Stomach (tissue), 9 donors: ENCODE results near the gene ELP2. TPM values are rescaled to one million over a fixed set of nuclear protein-coding genes. Genes with fewer than 3 reads are reported as not detected.
"Not testable (repeated sequence)": the region's sequence is repeated elsewhere in the genome, so short reads cannot be mapped to it uniquely, and the experiment has no call there.

Experiments used
- DNase-seq, 2 donors: peaks; one replicate each; pipeline versions ENCODE4 v3.0.0 to v3.0.0-alpha.2; 2013 to 2019
- H3K27ac ChIP-seq, 5 donors: fragments of 200-600 bp in 4 of 5; sonication (generic) in 4 of 5; one replicate each; pipeline ENCODE4 v1.5.1; 2013 to 2019; ENCODE audit warnings: mild to moderate bottlenecking in 1 of 5, moderate library complexity in 1 of 5
- H3K27me3 ChIP-seq, 3 donors: fragments of 200-600 bp; sonication (generic); one replicate each; pipeline ENCODE4 v1.5.1; 2017 to 2019; ENCODE audit warnings: mixed run types in 1 of 3
- H3K36me3 ChIP-seq, 4 donors: fragments of 200-600 bp; sonication (generic); 1 replicate in 3 of 4; 2 replicates in 1 of 4; pipeline ENCODE4 v1.5.1; 2016 to 2019
- H3K4me1 ChIP-seq, 4 donors: fragments of 200-600 bp; sonication (generic); one replicate each; pipeline ENCODE4 v1.5.1; 2016 to 2019
- H3K4me3 ChIP-seq, 4 donors: fragments of 200-600 bp; sonication (generic) in 3 of 4; one replicate each; pipeline ENCODE4 v1.5.1; 2016 to 2019; ENCODE audit warnings: mild to moderate bottlenecking in 1 of 4
- H3K9me3 ChIP-seq, 4 donors: fragments of 200-600 bp; sonication (generic); one replicate each; pipeline ENCODE4 v1.5.1; 2016 to 2019
- CTCF ChIP-seq, 7 experiments: fragments of 450-650 bp in 4 of 7; fragments of 200-600 bp in 3 of 7; sonication (generic) in 3 of 7; IDR thresholded peaks; one replicate each; pipeline ENCODE4 v1.5.1; 2016 to 2019; ENCODE audit warnings: antibody characterized with exemption in 7 of 7, control low read depth in 2 of 7, mild to moderate bottlenecking in 1 of 7
- EP300 ChIP-seq: sonication (generic); formaldehyde crosslinking; IDR thresholded peaks from one replicate; pipeline ENCODE4 v1.6.1; 2017; ENCODE audit warnings: antibody characterized with exemption
- POLR2A ChIP-seq, 4 donors: fragments of 450-650 bp; IDR thresholded peaks; one replicate each; pipeline ENCODE4 v1.6.1; 2016; ENCODE audit warnings: antibody characterized with exemption in 4 of 4, control low read depth in 2 of 4, mild to moderate bottlenecking in 1 of 4, moderate library complexity in 1 of 4
- POLR2AphosphoS5 ChIP-seq, 3 donors: sonication (generic); formaldehyde crosslinking; IDR thresholded peaks; one replicate each; pipeline ENCODE4 v1.6.1; 2016; ENCODE audit warnings: antibody characterized with exemption in 3 of 3
- WGBS, 5 donors: extraction: QIAGEN DNeasy Blood & Tissue Kit in 3 of 5; methylation state at CpG; one replicate each; pipeline versions ENCODE4 v1.1.5 to v1.1.7; 2013 to 2018; 5-methylcytosine and 5-hydroxymethylcytosine counted together
- intact Hi-C: fragments of 100-400 bp; cut with DNase I; formaldehyde crosslinking; loops from one replicate; pipeline ENCODE4 v1.15.1; 2023; ENCODE audit warnings: low total_unique reads
- polyA plus RNA-seq, 3 donors: library from polyadenylated mRNA; stranded (reverse); fragments of 200-250 nt; gene quantifications; one replicate each; pipeline ENCODE4 v1.2.3, GENCODE V29; 2013
- total RNA-seq, 5 donors: library from RNA; depleted of rRNA; stranded (reverse); fragments of >200 nt; gene quantifications; one replicate each; pipeline versions ENCODE4 v1.1.0 to v1.2.3, GENCODE V29; 2014 to 2016
- donor health status: healthy with polysubstance abuse.
- donor health status: Bipolar disorder and iron deficiency.
- donor health status: healthy.

ELP2 gene
- total and polyA plus RNA-seq, 8 donors: 24.1 to 278 (median 63.4) TPM

- no peak for DNase-seq
- TF ChIP-seq CTCF (IDR thresholded peaks at IDR 0.05) (no peak), EP300 (no peak), POLR2A (IDR thresholded peaks at IDR 0.05) (no peak), POLR2AphosphoS5 (IDR thresholded peaks at IDR 0.05) (no peak)
Measured at GRCh38 chr18:36109737-36110136, 20.0 kb upstream of the ELP2 start.

GRCh38 chr18:36112302-36112701 lies 17.4 kb upstream of the ELP2 start:
- TF ChIP-seq POLR2A (IDR thresholded peaks at IDR 0.05) (no peak), CTCF (IDR thresholded peaks at IDR 0.05) (no peak), POLR2AphosphoS5 (IDR thresholded peaks at IDR 0.05) (no peak), EP300 (no peak)
- Histone ChIP-seq H3K9me3 (no peaks in the 10 kb centered on the region), H3K4me3 (no peak overlapping the region), H3K4me1 (no peaks in the 10 kb centered on the region), H3K36me3 (peaks cover 11 to 92% (median 76%) of the 10 kb centered on the region in 4 donors), H3K27ac (no peak overlapping the region), H3K27me3 (no peaks in the 10 kb centered on the region)
- intact Hi-C loops: no loop called here
- DNase-seq: no peak

More at GRCh38 chr18:36109737-36110136, 20.0 kb upstream of the ELP2 start:
- Histone ChIP-seq H3K9me3 (no peaks in the 10 kb centered on the region), H3K27ac (no peak overlapping the region), H3K36me3 (peaks cover 11 to 68% (median 50%) of the 10 kb centered on the region in 4 donors), H3K4me1 (no peaks in the 10 kb centered on the region), H3K4me3 (no peak overlapping the region), H3K27me3 (no peaks in the 10 kb centered on the region)
- intact Hi-C loops: no loop called here
- 53 to 79% (median 62%) methylated on average over 1 of the region's 1 CpG for WGBS, 5 donors

- H3K27me3 ChIP-seq: no peaks in the 10 kb centered on the region
- DNase-seq: no peak
- no peak for TF ChIP-seq POLR2A (IDR thresholded peaks at IDR 0.05)
- TF ChIP-seq EP300: no peak
- TF ChIP-seq CTCF (IDR thresholded peaks at IDR 0.05): no peak
- TF ChIP-seq POLR2AphosphoS5 (IDR thresholded peaks at IDR 0.05): no peak
- H3K4me3 ChIP-seq: no peak overlapping the region
- H3K27ac ChIP-seq: no peak overlapping the region
- intact Hi-C loops: no loop called here
- H3K4me1 ChIP-seq: no peaks in the 10 kb centered on the region
- H3K36me3 ChIP-seq: peaks cover 11 to 94% (median 86%) of the 10 kb centered on the region in 4 donors
- WGBS, 5 donors: 75 to 83% (median 75%) methylated on average over 4 of the region's 4 CpGs
- no peaks in the 10 kb centered on the region for H3K9me3 ChIP-seq
Measured at GRCh38 chr18:36114251-36114650, 15.4 kb upstream of the ELP2 start.

GRCh38 chr18:36114738-36115137 lies 15.0 kb upstream of the ELP2 start:
- Histone ChIP-seq H3K4me1 (no peaks in the 10 kb centered on the region), H3K9me3 (no peaks in the 10 kb centered on the region), H3K36me3 (peaks cover 11 to 94% (median 86%) of the 10 kb centered on the region in 4 donors), H3K4me3 (no peak overlapping the region), H3K27ac (no peak overlapping the region), H3K27me3 (no peaks in the 10 kb centered on the region)
- no peak for TF ChIP-seq POLR2A (IDR thresholded peaks at IDR 0.05)
- TF ChIP-seq EP300: no peak
- TF ChIP-seq POLR2AphosphoS5 (IDR thresholded peaks at IDR 0.05): no peak
- TF ChIP-seq CTCF (IDR thresholded peaks at IDR 0.05): no peak
- intact Hi-C loops: no loop called here
- 85 to 94% (median 87%) methylated on average over 1 of the region's 1 CpG for WGBS, 5 donors
- no peak for DNase-seq

GRCh38 chr18:36116771-36117170 lies 12.9 kb upstream of the ELP2 start:
- H3K27me3 ChIP-seq, H3K9me3 ChIP-seq, intact Hi-C loops, H3K4me1 ChIP-seq, H3K27ac ChIP-seq, H3K4me3 ChIP-seq, DNase-seq: not testable (repeated sequence)
- H3K36me3 ChIP-seq: peaks cover 11 to 94% (median 82%) of the 10 kb centered on the region in 4 donors
- 90 to 96% (median 95%) methylated on average over 11 of the region's 11 CpGs for whole genome bisulfite sequencing, 5 donors
